CD4-positive, alpha-beta T cell treated with Interleukin-15 for 1 hour (primary cell): ENCODE results near the gene ATP6AP1.
"Not testable (repeated sequence)": the region's sequence is repeated elsewhere in the genome, so short reads cannot be mapped to it uniquely, and the experiment has no call there.

Experiments used
- DNase-seq: peaks from one replicate; pipeline ENCODE4 v3.0.0-alpha.2; 2020

The ATP6AP1 gene

GRCh38 chrX:154399527-154400368 lies 28.7 kb upstream of the ATP6AP1 start:
- no peak for DNase-seq

GRCh38 chrX:154400369-154400817 lies 28.1 kb upstream of the ATP6AP1 start:
- not testable (repeated sequence) for DNase-seq

GRCh38 chrX:154401045-154401799 lies 27.3 kb upstream of the ATP6AP1 start:
- no peak for DNase-seq

GRCh38 chrX:154401918-154402621 lies 26.4 kb upstream of the ATP6AP1 start:
- DNase-seq: no peak

- no peak for DNase-seq
These were observed 25.8 kb upstream of the ATP6AP1 start for GRCh38 chrX:154402622-154403127.

GRCh38 chrX:154403192-154403591 lies 25.3 kb upstream of the ATP6AP1 start:
- DNase-seq: no peak

- DNase-seq: no peak
These were observed 24.6 kb upstream of the ATP6AP1 start for GRCh38 chrX:154403858-154404257.

- no peak for DNase-seq
These were observed 23.8 kb upstream of the ATP6AP1 start for GRCh38 chrX:154404625-154405192.

- no peak for DNase-seq
These were observed 19.7 kb upstream of the ATP6AP1 start for GRCh38 chrX:154408659-154409221.

GRCh38 chrX:154409222-154409871 lies 19.1 kb upstream of the ATP6AP1 start, which contains the start of gene DNASE1L1:
Gene DNASE1L1 (minus strand): TSS chrX:154409254. CDS start chrX:154405568, 3,686 bp downstream.
- peak; percentile 83 for DNase-seq

- peak; percentile 58 for DNase-seq
These were observed 16.5 kb upstream of the ATP6AP1 start for GRCh38 chrX:154411981-154412340.

GRCh38 chrX:154412468-154412867 lies 16.0 kb upstream of the ATP6AP1 start:
- DNase-seq: peak; percentile 54

GRCh38 chrX:154413142-154413541 lies 15.3 kb upstream of the ATP6AP1 start:
- DNase-seq: no peak

GRCh38 chrX:154417157-154417556 lies 11.3 kb upstream of the ATP6AP1 start:
- no peak for DNase-seq

GRCh38 chrX:154419189-154419588 lies 9.3 kb upstream of the ATP6AP1 start:
- no peak for DNase-seq

GRCh38 chrX:154419688-154420401 lies 8.6 kb upstream of the ATP6AP1 start:
- DNase-seq: no peak

GRCh38 chrX:154420402-154420756 lies 8.1 kb upstream of the ATP6AP1 start:
- no peak for DNase-seq

GRCh38 chrX:154426916-154427770 lies 1.3 kb upstream of the ATP6AP1 start:
- DNase-seq: no peak

GRCh38 chrX:154429711-154430110 lies 1.2 kb downstream of the ATP6AP1 start:
- no peak for DNase-seq

- no peak for DNase-seq
These were observed 2.0 kb downstream of the ATP6AP1 start for GRCh38 chrX:154430479-154430878.
